ENCODE data around the gene RTN4R.

DNA sequence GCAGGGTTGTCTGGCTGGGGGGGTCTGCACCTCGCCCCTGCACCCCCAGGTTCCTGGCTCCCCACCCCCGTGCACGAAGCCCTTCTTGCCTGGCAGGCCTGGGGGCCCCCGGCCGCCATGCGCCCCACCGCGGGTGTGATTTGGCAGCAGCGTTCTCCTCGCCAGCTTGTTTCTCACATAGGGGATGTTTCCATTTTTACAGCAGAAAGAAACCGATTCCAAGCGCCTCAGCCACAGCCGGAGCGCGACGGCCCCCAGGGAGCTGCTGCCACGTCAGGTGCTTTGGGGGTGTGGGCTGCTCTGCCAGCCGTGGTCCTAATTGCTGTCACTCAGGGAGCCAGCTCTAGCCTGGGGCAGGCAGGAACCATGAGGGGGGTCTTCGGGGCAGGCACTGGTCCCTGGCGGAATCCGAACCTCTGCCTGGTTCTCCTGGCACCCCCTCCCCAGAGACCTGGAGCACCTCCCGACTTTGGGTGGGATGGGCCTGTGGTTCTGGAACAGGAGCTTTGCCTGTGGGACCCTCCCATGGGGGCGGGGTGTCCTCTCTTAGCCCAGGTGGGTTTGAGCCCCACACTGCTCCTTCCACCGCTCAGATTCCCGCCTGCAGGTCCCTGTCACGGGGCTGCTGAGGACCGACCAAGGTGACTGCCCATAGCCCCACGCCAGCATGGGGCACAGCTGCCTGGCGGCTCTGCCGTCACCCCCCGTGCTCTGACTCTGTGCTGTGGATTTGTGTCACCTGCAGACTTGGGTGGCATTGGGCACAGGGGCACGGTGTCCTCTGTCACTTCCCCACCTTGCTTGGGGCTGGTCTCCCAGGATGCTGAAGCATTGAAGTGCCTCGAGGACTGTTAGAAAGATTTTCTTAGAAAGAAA, 54.0 kb downstream of the RTN4R start:
- TF ChIP-seq POLR2A (IDR thresholded peaks at IDR 0.05; ENCODE audit: low read depth, low read length) (no peak), POU2F2 (IDR thresholded peaks at IDR 0.05; ENCODE audit: low read depth, low read length) (no peak), TAF1 (IDR thresholded peaks at IDR 0.05; ENCODE audit: low read depth, low read length) (no peak), POLR2AphosphoS5 (IDR thresholded peaks at IDR 0.05; ENCODE audit: low read depth, low read length) (no peak), PAX5 (IDR thresholded peaks at IDR 0.05; ENCODE audit: insufficient read depth, low read length, severe bottlenecking) (no peak), SPI1 (IDR thresholded peaks at IDR 0.05; ENCODE audit: low read depth, low read length) (no peak)
